Mesendoderm (in vitro differentiated cells): ENCODE data around the gene ZNF26.

Experiments used
- DNase-seq: peaks from one replicate; pipeline ENCODE4 v3.0.0; 2013
- H2AK5ac ChIP-seq: 2 replicates; pipeline ENCODE4 v1.6.1; 2013; ENCODE audit warnings: low read length, inconsistent platforms
- H2BK120ac ChIP-seq: 2 replicates; pipeline ENCODE4 v1.6.1; 2013; ENCODE audit warnings: low read depth, mild to moderate bottlenecking, low read length, moderate library complexity, mixed read lengths
- H2BK15ac ChIP-seq: replicated peaks from 2 replicates; pipeline ENCODE4 v1.6.1; 2013; ENCODE audit warnings: low read depth, mild to moderate bottlenecking, moderate library complexity
- H2BK5ac ChIP-seq: 2 replicates; pipeline ENCODE4 v1.6.1; 2013; ENCODE audit warnings: low read length, inconsistent platforms
- H3K18ac ChIP-seq: 2 replicates; pipeline ENCODE4 v1.6.1; 2013; ENCODE audit warnings: mild to moderate bottlenecking, low read length, mixed read lengths
- H3K23ac ChIP-seq: one replicate; pipeline ENCODE4 v1.6.1; 2013; ENCODE audit warnings: low read length
- H3K27ac ChIP-seq: 2 replicates; pipeline ENCODE4 v1.5.1; 2013; ENCODE audit warnings: low read depth, mild to moderate bottlenecking, inconsistent platforms, low read length, moderate library complexity
- H3K27me3 ChIP-seq: 2 replicates; pipeline ENCODE4 v1.6.1; 2013; ENCODE audit warnings: low read length, control low read depth, mild to moderate bottlenecking, inconsistent platforms; ENCODE audit not compliant: insufficient read depth, poor library complexity
- H3K36me3 ChIP-seq: 2 replicates; pipeline ENCODE4 v1.6.1; 2013; ENCODE audit warnings: low read length, inconsistent platforms; ENCODE audit not compliant: control insufficient read depth, insufficient read depth
- H3K4ac ChIP-seq: one replicate; pipeline ENCODE4 v1.6.1; 2013; ENCODE audit warnings: low read depth, mild to moderate bottlenecking, low read length, moderate library complexity
- H3K4me1 ChIP-seq: 2 replicates; pipeline ENCODE4 v1.6.1; 2013; ENCODE audit warnings: low read depth, low read length, inconsistent platforms; ENCODE audit not compliant: control insufficient read depth
- H3K4me2 ChIP-seq: 2 replicates; pipeline ENCODE4 v1.6.1; 2013; ENCODE audit warnings: low read length
- H3K4me3 ChIP-seq: 2 replicates; pipeline ENCODE4 v1.5.1; 2013; ENCODE audit warnings: mild to moderate bottlenecking, low read length
- H3K56ac ChIP-seq: one replicate; pipeline ENCODE4 v1.6.1; 2013; ENCODE audit warnings: low read length
- H3K79me1 ChIP-seq: 2 replicates; pipeline ENCODE4 v1.6.1; 2013; ENCODE audit warnings: low read length, inconsistent platforms
- H3K79me2 ChIP-seq: 2 replicates; pipeline ENCODE4 v1.6.1; 2013; ENCODE audit warnings: mild to moderate bottlenecking, low read length; ENCODE audit not compliant: control insufficient read depth, insufficient read depth
- H3K9ac ChIP-seq: 2 replicates; pipeline ENCODE4 v1.6.1; 2013; ENCODE audit warnings: low read length, inconsistent platforms
- H4K5ac ChIP-seq: one replicate; pipeline ENCODE4 v1.6.1; 2013; ENCODE audit warnings: low read length
- H4K8ac ChIP-seq: one replicate; pipeline ENCODE4 v1.6.1; 2013; ENCODE audit warnings: low read depth, mild to moderate bottlenecking, control low read depth, low read length, moderate library complexity
- WGBS: extraction: QIAGEN DNeasy Blood & Tissue Kit; methylation state at CpG from one replicate; pipeline ENCODE4 v1.1.7; 2013; ENCODE audit warnings: low lambda C conversion rate, missing lambda C conversion rate; ENCODE audit not compliant: insufficient coverage; ENCODE audit errors: extremely low coverage; 5-methylcytosine and 5-hydroxymethylcytosine counted together

The ZNF26 gene

DNA sequence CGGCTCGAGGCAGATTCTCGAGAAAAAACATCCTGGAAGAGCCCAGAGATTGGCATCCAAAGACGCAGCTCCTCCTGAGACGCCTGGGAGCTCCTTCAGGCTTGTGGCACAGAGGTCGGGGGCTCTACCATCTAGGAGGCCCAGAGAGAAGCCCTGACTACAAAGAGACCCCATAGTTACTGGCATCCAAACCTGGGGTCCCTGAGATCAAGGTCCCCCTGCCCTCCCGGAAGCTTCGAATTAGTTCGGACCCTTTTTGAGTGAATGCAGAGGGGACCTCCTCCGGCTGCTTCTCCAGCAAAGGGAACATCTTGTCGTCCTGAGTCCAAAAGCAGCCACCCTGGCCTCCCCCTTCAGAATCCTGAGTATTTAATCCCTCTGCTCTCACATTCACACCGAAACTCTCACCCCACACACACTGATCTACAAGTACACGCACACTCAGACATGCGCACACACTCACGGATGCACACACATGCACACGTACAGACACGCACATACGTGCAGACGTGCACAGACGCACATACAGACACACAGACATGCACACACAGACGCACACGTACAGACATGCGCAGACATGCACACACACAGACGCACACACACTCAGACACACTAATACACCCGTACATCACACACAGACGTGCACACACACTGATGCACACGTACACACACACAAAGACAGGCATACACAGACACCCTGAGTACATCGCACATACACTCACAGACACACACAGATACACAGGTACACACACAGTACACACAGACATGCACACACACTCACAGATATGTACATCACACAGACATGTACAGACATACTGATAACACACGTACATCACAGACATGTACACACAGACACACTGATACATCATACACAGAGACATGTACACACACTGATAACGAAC is 36.0 kb upstream of the ZNF26 start:
- Histone ChIP-seq H4K8ac (no peak overlapping the region), H4K5ac (no peak overlapping the region), H3K79me2 (peaks cover 13% of the 10 kb centered on the region), H3K27me3 (no peaks in the 10 kb centered on the region), H2BK5ac (no peak overlapping the region), H3K4me2 (no peak overlapping the region), H3K27ac (no peak overlapping the region), H3K56ac (no peak overlapping the region), H3K9ac (no peak overlapping the region), H3K4me1 (peaks cover 2% of the 10 kb centered on the region), H2BK120ac (no peak overlapping the region), H2AK5ac (no peak overlapping the region), H3K36me3 (no peaks in the 10 kb centered on the region), H2BK15ac (no peak overlapping the region), H3K23ac (no peak overlapping the region), H3K18ac (no peak overlapping the region), H3K4me3 (no peak overlapping the region), H3K79me1 (peaks cover 24% of the 10 kb centered on the region), H3K4ac (no peak overlapping the region)
- no peak for DNase-seq
- no CpG with 5 or more reads among the region's 30 CpGs for WGBS

DNA sequence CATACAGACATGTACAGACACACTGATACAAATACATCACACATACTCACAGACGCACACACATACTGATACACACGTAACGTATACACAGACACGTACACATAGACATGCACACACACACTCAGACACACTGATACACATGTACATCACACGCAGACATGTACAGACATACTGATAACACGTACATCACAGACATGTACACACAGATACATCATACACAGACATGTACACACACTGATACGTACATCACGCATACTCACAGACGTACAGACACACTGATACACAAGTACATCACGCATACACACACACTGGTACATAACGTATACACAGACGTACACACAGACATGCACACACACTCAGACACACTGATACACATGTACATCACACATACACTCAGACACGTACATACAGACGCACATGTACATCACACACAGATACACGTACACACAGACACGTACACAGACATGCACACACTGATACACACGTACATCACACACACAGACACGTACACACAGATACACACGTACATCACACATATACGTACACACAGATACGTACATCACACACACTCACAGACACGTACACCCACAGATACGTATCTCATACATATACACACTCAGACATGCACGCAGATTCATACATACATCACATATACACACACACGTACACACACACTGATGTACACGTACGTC is 35.2 kb upstream of the ZNF26 start:
- peak overlapping the region; percentile 40 for H3K4me3 ChIP-seq
- H3K27me3 ChIP-seq, result no peaks in the 10 kb centered on the region
- H3K79me1 ChIP-seq, result peaks cover 24% of the 10 kb centered on the region
- H3K9ac ChIP-seq, result no peak overlapping the region
- peaks cover 13% of the 10 kb centered on the region for H3K79me2 ChIP-seq
- H3K36me3 ChIP-seq, result no peaks in the 10 kb centered on the region
- peaks cover 2% of the 10 kb centered on the region for H3K4me1 ChIP-seq
- H3K23ac ChIP-seq, result no peak overlapping the region
- H2BK5ac ChIP-seq, result no peak overlapping the region
- no peak overlapping the region for H3K27ac ChIP-seq
- no peak overlapping the region for H3K4ac ChIP-seq
- no peak overlapping the region for H3K18ac ChIP-seq
- DNase-seq, result no peak
- H2BK120ac ChIP-seq, result no peak overlapping the region
- H4K8ac ChIP-seq, result no peak overlapping the region
- no peak overlapping the region for H2AK5ac ChIP-seq
- H3K56ac ChIP-seq, result no peak overlapping the region
- no peak overlapping the region for H2BK15ac ChIP-seq
- no CpG with 5 or more reads among the region's 27 CpGs for WGBS
- no peak overlapping the region for H4K5ac ChIP-seq
- H3K4me2 ChIP-seq, result no peak overlapping the region

DNA sequence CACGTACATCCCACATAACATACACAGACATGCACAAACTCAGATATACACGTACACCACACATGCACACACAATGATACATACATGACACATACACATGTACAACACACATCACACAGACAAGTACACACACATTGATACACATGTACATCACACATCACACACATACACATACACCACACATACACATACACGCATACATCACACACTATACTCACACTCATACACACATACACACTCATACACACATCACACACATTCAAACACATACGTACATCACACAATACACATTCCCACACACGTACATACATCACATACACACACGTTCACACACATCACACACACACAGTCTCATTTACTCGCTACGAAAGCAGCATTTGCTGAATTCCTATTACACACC is 34.5 kb upstream of the ZNF26 start:
- Histone ChIP-seq H3K4ac (no peak overlapping the region), H2AK5ac (no peak overlapping the region), H3K79me1 (peaks cover 24% of the 10 kb centered on the region), H3K27ac (no peak overlapping the region), H2BK15ac (no peak overlapping the region), H3K36me3 (no peaks in the 10 kb centered on the region), H3K18ac (no peak overlapping the region), H3K9ac (no peak overlapping the region), H3K4me2 (no peak overlapping the region), H3K56ac (no peak overlapping the region), H3K23ac (no peak overlapping the region), H3K4me1 (peaks cover 2% of the 10 kb centered on the region), H2BK5ac (no peak overlapping the region), H2BK120ac (no peak overlapping the region), H3K27me3 (no peaks in the 10 kb centered on the region), H3K79me2 (peaks cover 13% of the 10 kb centered on the region), H4K5ac (no peak overlapping the region), H4K8ac (no peak overlapping the region), H3K4me3 (peak overlapping the region; percentile 40)
- no peak for DNase-seq
- 100% methylated on average over 6 of the region's 8 CpGs for WGBS

DNA sequence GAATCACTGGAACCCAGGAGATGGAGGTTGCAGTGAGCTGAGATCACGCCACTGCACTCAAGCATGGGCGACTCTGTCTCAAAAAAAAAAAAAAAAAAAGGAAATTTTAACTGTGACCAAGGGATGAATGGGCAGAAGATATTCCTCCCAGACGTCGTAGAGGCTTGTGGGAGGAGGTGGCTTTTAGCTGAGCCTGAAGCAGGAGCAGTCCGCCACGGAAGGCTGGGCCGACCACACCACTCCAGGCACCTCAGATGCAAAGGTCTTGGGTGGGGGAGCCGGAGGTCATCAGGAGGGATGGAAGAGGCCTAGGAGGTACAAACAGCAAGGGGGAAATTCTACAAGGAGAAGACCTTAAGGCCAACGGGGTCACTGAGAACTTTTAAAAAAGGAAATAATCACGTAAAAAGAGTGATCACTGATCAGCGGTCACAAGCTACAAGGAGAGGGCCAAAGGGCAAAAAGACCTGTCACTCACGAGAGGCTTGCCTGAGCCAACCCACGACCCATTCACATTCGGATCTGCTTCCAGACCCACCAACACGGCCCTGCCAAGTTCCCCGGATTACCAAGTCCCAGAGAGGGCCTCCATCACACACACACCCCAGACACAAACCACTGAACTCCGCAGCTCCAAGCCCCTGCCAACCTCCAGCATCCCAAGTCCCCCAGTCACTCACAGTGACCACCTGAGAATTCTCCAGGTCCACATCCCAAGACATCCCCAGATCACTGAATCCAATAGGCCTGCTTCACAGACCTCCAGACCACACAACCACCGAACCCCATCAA is 33.6 kb upstream of the ZNF26 start:
- Histone ChIP-seq H3K79me2 (peaks cover 13% of the 10 kb centered on the region), H3K36me3 (no peaks in the 10 kb centered on the region), H3K23ac (no peak overlapping the region), H3K4ac (no peak overlapping the region), H2AK5ac (no peak overlapping the region), H3K4me1 (peaks cover 2% of the 10 kb centered on the region), H3K4me2 (no peak overlapping the region), H3K79me1 (peaks cover 24% of the 10 kb centered on the region), H3K18ac (no peak overlapping the region), H4K5ac (no peak overlapping the region), H3K4me3 (no peak overlapping the region), H3K9ac (no peak overlapping the region), H3K56ac (no peak overlapping the region), H4K8ac (no peak overlapping the region), H3K27ac (no peak overlapping the region), H2BK15ac (no peak overlapping the region), H2BK120ac (no peak overlapping the region), H2BK5ac (no peak overlapping the region), H3K27me3 (no peaks in the 10 kb centered on the region)
- no peak for DNase-seq
- WGBS, result no CpG with 5 or more reads among the region's 18 CpGs

DNA sequence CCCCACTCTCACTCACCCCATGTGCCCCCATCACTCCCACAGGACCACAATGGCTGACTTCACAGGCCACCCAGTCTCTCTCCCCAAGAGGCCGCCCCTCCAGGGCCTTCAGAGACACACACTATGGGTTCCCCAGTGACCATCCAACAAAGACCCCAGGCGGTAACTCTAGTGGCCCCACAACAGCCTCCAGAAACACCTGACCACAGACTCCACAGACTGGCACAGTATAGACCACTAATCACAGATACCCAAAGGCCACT is 33.1 kb upstream of the ZNF26 start:
- DNase-seq, result no peak
- Histone ChIP-seq H4K8ac (no peak overlapping the region), H3K79me1 (peaks cover 24% of the 10 kb centered on the region), H3K23ac (no peak overlapping the region), H3K4me2 (no peak overlapping the region), H3K56ac (no peak overlapping the region), H3K4ac (no peak overlapping the region), H4K5ac (no peak overlapping the region), H3K79me2 (peaks cover 13% of the 10 kb centered on the region), H2BK120ac (no peak overlapping the region), H3K27me3 (no peaks in the 10 kb centered on the region), H2BK15ac (no peak overlapping the region), H3K27ac (no peak overlapping the region), H2AK5ac (no peak overlapping the region), H2BK5ac (no peak overlapping the region), H3K4me3 (no peak overlapping the region), H3K9ac (no peak overlapping the region), H3K36me3 (no peaks in the 10 kb centered on the region), H3K18ac (no peak overlapping the region), H3K4me1 (peaks cover 2% of the 10 kb centered on the region)
- WGBS, result no CpG with 5 or more reads among the region's 2 CpGs
